Measurements from ENCODE around the gene PDS5A. TPM values are rescaled to one million over a fixed set of nuclear protein-coding genes. Genes with fewer than 3 reads are reported as not detected.

The PDS5A gene
- total and polyA plus RNA-seq, 9 of the 15 experiments (the other 6 are each of a cell fraction or from before 2014, with no cell fraction given): 16.4 to 85.4 (median 70.0) TPM

- TF ChIP-seq ZNF609 (CRISPR knock-in tag; IDR thresholded peaks at IDR 0.05; ENCODE audit: borderline replicate concordance) (no peak), ZFP36 (IDR thresholded peaks at IDR 0.05; ENCODE audit: low read depth, low read length, partially characterized antibody) (no peak), NFATC3 (IDR thresholded peaks at IDR 0.05) (no peak), ZNF644 (tag; IDR thresholded peaks at IDR 0.05; ENCODE audit: low read depth) (no peak), CTCF (IDR thresholded peaks at IDR 0.05 in 2 of 3, conservative IDR thresholded peaks at IDR 0.05 in 1 of 3; ENCODE audit: insufficient read depth in 2 of 3, low read depth in 1 of 3, low read length in 3 of 3) (peak; percentile 96 to 97 (median 96)), ZNF512 (tag; IDR thresholded peaks at IDR 0.05) (no peak), CUX1 (CRISPR knock-in tag; IDR thresholded peaks at IDR 0.05) (no peak), TARDBP (IDR thresholded peaks at IDR 0.05) (no peak), U2AF1 (optimal IDR thresholded peaks at IDR 0.05; ENCODE audit: low read depth, low read length) (no peak), RFX1 (IDR thresholded peaks at IDR 0.05) (no peak), E2F5 (CRISPR knock-in tag; IDR thresholded peaks at IDR 0.05) (no peak), HDAC2 (IDR thresholded peaks at IDR 0.05) (peak; percentile 32; the same call in 1 of the 2 replicates)
Measured at GRCh38 chr4:39976141-39976944, 1.4 kb downstream of the PDS5A start (continued).

Measured in K562 (cell line).